Neural cell (in vitro differentiated cells): ENCODE measurements around the gene TSPAN11.

ENCODE experiments used
- CTCF ChIP-seq: fragments of 450-650 bp; IDR thresholded peaks from 2 replicates; pipeline ENCODE4 v1.5.1; 2014; ENCODE audit warnings: antibody characterized with exemption, mild to moderate bottlenecking, moderate library complexity; ENCODE audit not compliant: poor library complexity, severe bottlenecking
- EZH2 ChIP-seq: fragments of 200-600, 300-800 bp; shearing (Covaris generic), sonication (generic); IDR thresholded peaks from 2 replicates; pipeline ENCODE4 v1.6.1; 2014; ENCODE audit warnings: antibody characterized with exemption, low read length, borderline replicate concordance, mild to moderate bottlenecking; ENCODE audit not compliant: insufficient read depth, poor library complexity, severe bottlenecking
- POLR2AphosphoS5 ChIP-seq: IDR thresholded peaks from 2 replicates; pipeline ENCODE4 v1.6.1; 2012
- RAD21 ChIP-seq: fragments of 450-650 bp; conservative IDR thresholded peaks from 2 replicates; pipeline ENCODE4 v1.6.1; 2014; ENCODE audit warnings: antibody characterized with exemption, mild to moderate bottlenecking, moderate library complexity
- TAF1 ChIP-seq: IDR thresholded peaks from 2 replicates; pipeline ENCODE4 v1.6.1; 2012; ENCODE audit warnings: low read depth

DNA sequence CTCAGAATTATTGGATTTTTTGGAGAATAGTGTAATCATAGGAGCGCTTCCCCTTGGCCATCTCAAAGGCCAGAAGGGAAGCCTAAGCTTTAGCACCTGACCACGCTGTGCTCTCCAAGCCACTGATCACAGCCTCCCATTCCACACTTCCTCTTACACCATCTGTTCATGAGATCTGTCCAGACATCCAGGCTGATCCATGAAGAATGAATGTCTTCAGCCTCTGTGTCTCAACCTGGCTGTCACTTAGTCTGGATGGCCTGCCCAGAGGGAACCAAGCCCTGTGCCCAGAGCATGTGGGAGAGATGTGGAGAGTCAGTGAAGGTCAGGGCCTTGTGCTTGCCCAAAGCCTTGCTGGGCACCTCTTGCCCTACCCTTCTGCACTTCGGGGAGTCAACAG, 40.5 kb downstream of the TSPAN11 start:
- no peak for TF ChIP-seq CTCF
- no peak for TF ChIP-seq POLR2AphosphoS5
- no peak for TF ChIP-seq EZH2
- no peak for TF ChIP-seq TAF1
- no peak for TF ChIP-seq RAD21
